Fibroblast of lung (primary cell): ENCODE data around the gene CYP4F3. TPM values are rescaled to one million over a fixed set of nuclear protein-coding genes. Genes with fewer than 3 reads are reported as not detected.

Experiments
- DNase-seq, 2 donors: peaks; one replicate each; pipeline versions ENCODE4 v3.0.0 to v3.0.0-alpha.2; 2010; ENCODE audit warnings: low read depth in 2 of 2
- H2AFZ ChIP-seq: 2 replicates; pipeline ENCODE4 v1.5.1; 2012; ENCODE audit warnings: low read length, control low read depth, inconsistent platforms
- H3K27ac ChIP-seq: 2 replicates; pipeline ENCODE4 v1.5.1; 2011; ENCODE audit warnings: low read length, control low read depth; ENCODE audit not compliant: insufficient read depth
- H3K27me3 ChIP-seq: 2 replicates; pipeline ENCODE4 v1.5.1; 2011; ENCODE audit warnings: mild to moderate bottlenecking, low read length; ENCODE audit not compliant: control insufficient read depth, insufficient read depth
- H3K36me3 ChIP-seq: 2 replicates; pipeline ENCODE4 v1.5.1; 2011; ENCODE audit warnings: low read length; ENCODE audit not compliant: control insufficient read depth, insufficient read depth
- H3K4me1 ChIP-seq: 2 replicates; pipeline ENCODE4 v1.5.1; 2011; ENCODE audit warnings: low read length; ENCODE audit not compliant: control insufficient read depth, insufficient read depth; ENCODE audit errors: extremely low read depth
- H3K4me2 ChIP-seq: 2 replicates; pipeline ENCODE4 v1.5.1; 2011; ENCODE audit warnings: low read length, control low read depth; ENCODE audit not compliant: insufficient read depth; ENCODE audit errors: extremely low read depth
- H3K4me3 ChIP-seq, 4 experiments: fragments of 200-600 bp in 1 of 4; sonication (generic) in 1 of 4; replicated peaks in 1 of 4; 2 replicates each; pipeline ENCODE4 v1.5.1; 2011 to 2016; ENCODE audit warnings: low read length in 4 of 4, low read depth in 3 of 4, mild to moderate bottlenecking in 3 of 4, control low read depth in 2 of 4, inconsistent platforms in 1 of 4, mixed read lengths in 1 of 4; ENCODE audit not compliant: insufficient read depth in 1 of 4; ENCODE audit errors: control extremely low read depth in 1 of 4
- H3K79me2 ChIP-seq: 2 replicates; pipeline ENCODE4 v1.5.1; 2012; ENCODE audit warnings: mild to moderate bottlenecking, low read length, inconsistent platforms; ENCODE audit not compliant: control insufficient read depth, insufficient read depth
- H3K9ac ChIP-seq: 2 replicates; pipeline ENCODE4 v1.5.1; 2011; ENCODE audit warnings: mild to moderate bottlenecking, low read length, control low read depth; ENCODE audit not compliant: insufficient read depth
- H3K9me3 ChIP-seq: 2 replicates; pipeline ENCODE4 v1.5.1; 2012; ENCODE audit warnings: low read depth, low read length; ENCODE audit not compliant: control insufficient read depth, insufficient read depth
- H4K20me1 ChIP-seq: 2 replicates; pipeline ENCODE4 v1.5.1; 2011; ENCODE audit warnings: low read length; ENCODE audit not compliant: control insufficient read depth, insufficient read depth; ENCODE audit errors: extremely low read depth
- EZH2 ChIP-seq: IDR thresholded peaks from 2 replicates; pipeline ENCODE4 v1.5.1; 2012; ENCODE audit warnings: low read length, control low read depth, mild to moderate bottlenecking; ENCODE audit errors: missing control alignments
- polyA plus RNA-seq, 2 donors: library from polyadenylated mRNA; depleted of rRNA in 1 of 2; stranded (reverse) in 1 of 2; unstranded in 1 of 2; fragments of >200 nt; gene quantifications; 2 replicates each; pipeline ENCODE4 v1.2.1, GENCODE V29; 2011 to 2012; ENCODE audit warnings: missing spikeins in 1 of 2
- total RNA-seq: library from RNA; depleted of rRNA; stranded (reverse); fragments of >200 nt; gene quantifications from 2 replicates; pipeline ENCODE4 v1.2.1, GENCODE V29; 2014
- TF ChIP-seq, protein P1 (sequence below), 2 donors: IDR thresholded peaks in 1 of 2; conservative IDR thresholded peaks in 1 of 2; 1 replicate in 1 of 2; 2 replicates in 1 of 2; pipeline ENCODE4 v1.5.1; 2011 to 2012; ENCODE audit warnings: low read length in 2 of 2, control low read depth in 1 of 2, inconsistent platforms in 1 of 2, low read depth in 1 of 2, mild to moderate bottlenecking in 1 of 2

The CYP4F3 gene
- total and polyA plus RNA-seq, 2 donors (not counting 1 experiment from before 2014, with no cell fraction given) = not detected

DNA sequence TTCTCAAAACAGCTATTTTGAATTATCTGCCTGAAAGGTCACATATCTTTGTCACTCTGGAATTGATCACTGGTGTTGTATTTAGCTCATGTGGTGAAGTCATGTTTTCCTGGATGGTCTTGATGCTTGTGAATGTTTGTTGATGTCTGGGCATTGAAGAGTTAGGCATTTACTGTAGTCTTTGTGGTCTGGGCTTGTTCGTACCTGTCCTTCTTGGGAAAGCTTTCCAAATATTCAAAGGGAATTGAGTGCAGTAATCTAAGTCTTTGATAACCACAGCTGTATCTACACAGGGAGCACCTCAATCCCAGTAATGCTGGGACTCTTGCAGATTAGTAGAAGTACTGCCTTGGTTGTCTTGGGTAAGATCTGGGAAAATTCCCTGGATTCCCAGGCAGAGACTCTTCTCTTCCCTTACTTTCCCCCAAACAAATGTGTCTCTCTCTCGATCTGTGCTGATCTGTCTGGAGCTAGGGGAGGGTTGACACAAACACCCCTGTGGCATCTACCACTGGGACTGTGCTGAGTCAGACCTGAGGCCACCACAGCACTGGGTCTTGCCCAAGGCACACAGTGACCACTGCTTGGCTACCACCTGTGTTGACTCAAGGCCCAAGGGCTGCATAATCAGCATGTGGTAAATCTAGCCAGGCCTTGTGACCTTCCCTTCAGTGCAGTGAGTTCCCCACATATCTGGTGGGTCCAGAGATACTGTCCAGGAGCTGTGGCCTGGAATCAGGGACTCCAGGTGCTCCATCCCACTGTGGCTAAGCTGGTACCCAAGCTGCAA lies 5.5 kb upstream of the CYP4F3 start:
- Histone ChIP-seq H3K9ac (no peak overlapping the region), H3K27me3 (no peaks in the 10 kb centered on the region), H3K27ac (no peak overlapping the region), H3K36me3 (no peaks in the 10 kb centered on the region), H3K4me3 (no peak overlapping the region), H3K4me2 (no peak overlapping the region), H3K9me3 (no peaks in the 10 kb centered on the region), H4K20me1 (no peaks in the 10 kb centered on the region), H3K4me1 (no peaks in the 10 kb centered on the region), H3K79me2 (no peaks in the 10 kb centered on the region), H2AFZ (no peak overlapping the region)
- no peak for DNase-seq
- TF ChIP-seq EZH2 = no peak
- TF ChIP-seq, protein P1, sequence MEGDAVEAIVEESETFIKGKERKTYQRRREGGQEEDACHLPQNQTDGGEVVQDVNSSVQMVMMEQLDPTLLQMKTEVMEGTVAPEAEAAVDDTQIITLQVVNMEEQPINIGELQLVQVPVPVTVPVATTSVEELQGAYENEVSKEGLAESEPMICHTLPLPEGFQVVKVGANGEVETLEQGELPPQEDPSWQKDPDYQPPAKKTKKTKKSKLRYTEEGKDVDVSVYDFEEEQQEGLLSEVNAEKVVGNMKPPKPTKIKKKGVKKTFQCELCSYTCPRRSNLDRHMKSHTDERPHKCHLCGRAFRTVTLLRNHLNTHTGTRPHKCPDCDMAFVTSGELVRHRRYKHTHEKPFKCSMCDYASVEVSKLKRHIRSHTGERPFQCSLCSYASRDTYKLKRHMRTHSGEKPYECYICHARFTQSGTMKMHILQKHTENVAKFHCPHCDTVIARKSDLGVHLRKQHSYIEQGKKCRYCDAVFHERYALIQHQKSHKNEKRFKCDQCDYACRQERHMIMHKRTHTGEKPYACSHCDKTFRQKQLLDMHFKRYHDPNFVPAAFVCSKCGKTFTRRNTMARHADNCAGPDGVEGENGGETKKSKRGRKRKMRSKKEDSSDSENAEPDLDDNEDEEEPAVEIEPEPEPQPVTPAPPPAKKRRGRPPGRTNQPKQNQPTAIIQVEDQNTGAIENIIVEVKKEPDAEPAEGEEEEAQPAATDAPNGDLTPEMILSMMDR (conservative IDR thresholded peaks at IDR 0.05 in 1 of 2, IDR thresholded peaks at IDR 0.05 in 1 of 2; ENCODE audit: low read depth in 1 of 2, low read length in 2 of 2) = no peak

DNA sequence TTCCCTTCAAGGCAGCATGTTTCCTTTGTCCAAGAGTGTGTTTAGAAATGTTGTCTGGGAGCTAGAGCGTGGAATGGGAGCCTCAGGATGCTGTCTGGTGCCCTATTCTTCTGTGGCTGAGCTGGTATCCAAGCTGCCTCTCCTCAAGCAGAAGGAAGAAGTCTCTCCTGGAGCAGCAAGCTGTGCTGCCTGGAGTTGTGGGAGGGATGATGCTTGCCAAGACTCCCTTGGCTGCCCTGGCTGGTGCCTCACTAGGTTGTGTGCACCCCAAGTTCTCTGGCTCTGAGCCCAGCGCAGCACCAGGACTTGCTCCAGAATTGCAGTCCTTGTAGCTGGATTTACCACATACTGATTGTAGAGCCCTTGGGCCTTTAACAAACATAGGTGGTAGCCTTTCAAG lies 4.7 kb upstream of the CYP4F3 start:
- H3K4me2 ChIP-seq = no peak overlapping the region
- H3K36me3 ChIP-seq = no peaks in the 10 kb centered on the region

DNA sequence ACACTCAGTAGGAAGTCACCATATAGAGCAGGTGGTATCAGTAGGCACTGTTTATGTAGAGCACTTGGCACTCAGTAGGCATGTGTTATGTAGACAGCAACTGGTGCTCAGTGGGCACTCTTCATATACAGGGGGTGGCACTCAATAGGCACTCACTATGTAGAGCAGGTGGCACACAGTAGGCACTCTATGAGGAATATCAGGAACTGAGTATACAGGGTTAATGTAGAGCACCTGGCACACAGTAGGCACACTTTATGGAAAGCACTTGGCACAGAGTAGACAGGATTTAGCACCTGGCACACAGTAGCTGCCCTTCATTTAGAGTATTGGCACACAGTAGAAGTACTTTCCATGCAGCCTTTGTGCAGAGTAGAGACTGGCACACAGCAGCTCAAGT lies 1.1 kb upstream of the CYP4F3 start:
- H3K36me3 ChIP-seq = no peaks in the 10 kb centered on the region
- no peak for DNase-seq
- no peak overlapping the region for H3K4me3 ChIP-seq
- no peaks in the 10 kb centered on the region for H3K4me1 ChIP-seq
- H3K9ac ChIP-seq = no peak overlapping the region
- H3K9me3 ChIP-seq = no peaks in the 10 kb centered on the region
- no peak overlapping the region for H2AFZ ChIP-seq
- no peak for TF ChIP-seq EZH2
- TF ChIP-seq, protein P1 (conservative IDR thresholded peaks at IDR 0.05 in 1 of 2, IDR thresholded peaks at IDR 0.05 in 1 of 2; ENCODE audit: low read depth in 1 of 2, low read length in 2 of 2) = no peak
- no peak overlapping the region for H3K27ac ChIP-seq
- H3K79me2 ChIP-seq = no peaks in the 10 kb centered on the region
- H4K20me1 ChIP-seq = no peaks in the 10 kb centered on the region
- no peak overlapping the region for H3K4me2 ChIP-seq
- no peaks in the 10 kb centered on the region for H3K27me3 ChIP-seq

More for the DNA sequence above, 4.7 kb upstream of the CYP4F3 start:
- H3K4me1 ChIP-seq = no peaks in the 10 kb centered on the region
- no peak overlapping the region for H3K4me3 ChIP-seq
- H3K9ac ChIP-seq = no peak overlapping the region
- TF ChIP-seq EZH2 = no peak
- TF ChIP-seq, protein P1 (conservative IDR thresholded peaks at IDR 0.05 in 1 of 2, IDR thresholded peaks at IDR 0.05 in 1 of 2; ENCODE audit: low read depth in 1 of 2, low read length in 2 of 2) = no peak
- no peak for DNase-seq
- no peaks in the 10 kb centered on the region for H3K79me2 ChIP-seq
- H3K9me3 ChIP-seq = no peaks in the 10 kb centered on the region
- H3K27me3 ChIP-seq = no peaks in the 10 kb centered on the region
- no peaks in the 10 kb centered on the region for H4K20me1 ChIP-seq
- H3K27ac ChIP-seq = no peak overlapping the region
- H2AFZ ChIP-seq = no peak overlapping the region
